GM21786 (cell line): Measurements from ENCODE around the gene MCL1.
"Not testable (repeated sequence)": the region's sequence is repeated elsewhere in the genome, so short reads cannot be mapped to it uniquely, and the experiment has no call there.

Source experiments
- ATAC-seq: cut with Tn5 transposase; IDR thresholded peaks from one replicate; pipeline ENCODE4 v1.9.1; 2021; ENCODE audit not compliant: unreplicated experiment

MCL1 gene

DNA sequence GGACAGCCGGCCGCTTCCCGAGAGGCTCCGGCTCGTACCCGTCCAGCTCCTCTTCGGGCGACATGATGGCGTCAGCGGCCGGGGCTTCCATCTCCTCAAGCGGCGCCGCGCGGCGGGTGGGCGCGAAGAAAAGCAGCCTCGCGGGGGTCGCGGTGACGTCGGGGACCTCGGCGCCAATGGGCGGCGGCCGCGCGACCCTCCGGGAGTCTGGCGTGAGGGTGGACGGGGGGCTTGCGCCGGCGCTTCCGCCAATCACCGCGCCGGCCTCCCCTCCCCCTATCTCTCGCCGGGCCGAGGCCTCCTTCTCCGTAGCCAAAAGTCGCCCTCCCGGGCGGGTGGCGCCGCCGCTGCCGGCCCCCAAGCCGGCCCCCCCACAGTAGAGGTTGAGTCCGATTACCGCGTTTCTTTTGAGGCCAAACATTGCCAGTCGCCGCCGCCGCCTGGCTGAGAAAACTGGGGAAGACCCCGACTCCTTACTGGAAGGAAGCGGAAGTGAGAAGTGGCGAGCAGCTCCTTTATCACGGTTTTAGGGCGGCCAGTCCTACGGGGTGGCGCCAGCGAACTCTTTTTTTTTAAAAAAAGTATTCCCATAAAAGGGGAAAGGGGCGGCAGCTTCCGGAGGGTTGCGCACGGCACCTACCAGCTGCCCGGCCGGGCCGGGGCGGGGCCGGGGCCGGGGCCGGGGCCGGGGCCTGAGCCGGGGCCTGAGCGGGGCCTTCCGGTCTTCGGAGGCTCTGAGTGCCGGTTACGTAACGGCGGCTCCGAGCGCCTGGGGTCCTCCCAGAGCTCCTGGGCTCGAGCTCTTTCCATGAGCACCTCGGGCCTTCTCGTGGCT is at the start of gene MCL1:
TSS of gene MCL1 (minus strand) at position 501 of the 835 bp plus-strand sequence. CDS start at position 421, 80 bp downstream.
- peak; percentile 93 for ATAC-seq

GRCh38 chr1:150628766-150629114 is 49.3 kb upstream of the MCL1 start:
- ATAC-seq, result no peak

GRCh38 chr1:150627826-150628410 is 48.5 kb upstream of the MCL1 start:
- no peak for ATAC-seq

DNA sequence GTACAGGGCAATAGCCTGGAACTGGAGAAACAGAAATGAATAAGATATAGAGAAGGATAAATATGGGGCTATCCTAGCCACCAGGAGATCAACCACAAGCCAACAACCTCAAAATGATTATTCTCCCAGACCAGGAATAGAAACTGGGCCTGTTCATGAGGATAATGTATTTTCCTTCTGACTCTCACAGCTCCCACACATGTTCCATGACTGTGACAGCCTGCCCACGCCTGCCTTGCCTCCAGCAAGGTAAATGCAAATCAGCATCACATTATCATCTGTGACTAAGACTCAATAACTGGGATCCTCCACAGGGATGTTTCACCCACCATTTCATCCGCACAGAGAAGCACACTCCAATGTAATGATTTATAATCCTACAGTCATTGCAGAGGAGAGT is 46.7 kb upstream of the MCL1 start:
- no peak for ATAC-seq

GRCh38 chr1:150624546-150624945 is 45.1 kb upstream of the MCL1 start:
- ATAC-seq, result not testable (repeated sequence)

DNA sequence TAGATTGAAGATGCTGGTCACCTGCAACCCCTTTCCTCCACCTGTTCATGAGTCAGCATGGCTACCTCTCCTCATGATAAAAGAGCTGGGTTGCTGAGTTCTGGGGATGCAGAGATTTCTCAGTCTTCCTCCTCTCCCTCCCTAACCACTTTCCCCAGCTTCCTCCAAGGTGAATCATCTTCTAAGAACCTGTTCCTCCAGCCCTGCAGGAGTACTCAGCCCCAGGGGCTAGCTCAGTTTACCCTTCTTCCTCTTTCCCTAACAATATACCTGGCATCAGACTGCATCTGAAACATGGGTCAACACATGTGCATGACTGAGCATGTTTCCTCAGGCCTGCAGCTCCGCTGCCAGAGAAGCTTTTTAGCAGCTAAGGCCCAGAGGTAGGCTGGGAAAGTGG is 44.7 kb upstream of the MCL1 start:
- ATAC-seq, result not testable (repeated sequence)

DNA sequence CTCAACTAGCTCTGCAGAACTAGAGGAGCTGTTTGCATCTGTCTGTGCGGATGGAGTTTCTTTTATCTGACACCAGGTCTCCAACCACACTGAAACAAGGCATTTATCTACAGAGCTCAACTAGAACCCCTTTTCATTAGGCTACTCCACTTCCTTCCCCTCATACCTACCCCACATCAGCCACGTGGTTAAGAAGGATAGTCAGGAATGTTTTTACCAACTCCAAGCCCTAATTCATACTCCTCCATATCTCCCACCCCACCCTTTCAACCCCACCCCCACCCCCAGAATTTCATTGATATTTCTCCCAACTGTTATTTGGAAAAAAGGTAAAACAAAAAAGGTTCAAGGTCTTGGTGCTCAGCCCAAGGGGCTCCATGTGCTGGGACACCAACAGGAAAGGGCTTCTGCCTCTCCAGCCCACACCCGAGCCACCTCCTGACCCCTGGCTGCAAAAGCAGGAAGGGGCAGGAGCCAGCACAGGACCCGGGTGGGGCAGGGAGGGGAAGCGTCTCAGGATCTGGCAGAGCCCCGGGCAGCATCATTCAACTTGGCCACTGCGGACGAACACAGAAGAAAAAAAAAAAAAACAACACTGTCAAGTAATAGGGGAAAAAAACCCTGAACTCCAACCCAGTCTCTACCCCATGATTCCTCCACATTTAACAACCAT is 43.0 kb upstream of the MCL1 start:
- no peak for ATAC-seq

DNA sequence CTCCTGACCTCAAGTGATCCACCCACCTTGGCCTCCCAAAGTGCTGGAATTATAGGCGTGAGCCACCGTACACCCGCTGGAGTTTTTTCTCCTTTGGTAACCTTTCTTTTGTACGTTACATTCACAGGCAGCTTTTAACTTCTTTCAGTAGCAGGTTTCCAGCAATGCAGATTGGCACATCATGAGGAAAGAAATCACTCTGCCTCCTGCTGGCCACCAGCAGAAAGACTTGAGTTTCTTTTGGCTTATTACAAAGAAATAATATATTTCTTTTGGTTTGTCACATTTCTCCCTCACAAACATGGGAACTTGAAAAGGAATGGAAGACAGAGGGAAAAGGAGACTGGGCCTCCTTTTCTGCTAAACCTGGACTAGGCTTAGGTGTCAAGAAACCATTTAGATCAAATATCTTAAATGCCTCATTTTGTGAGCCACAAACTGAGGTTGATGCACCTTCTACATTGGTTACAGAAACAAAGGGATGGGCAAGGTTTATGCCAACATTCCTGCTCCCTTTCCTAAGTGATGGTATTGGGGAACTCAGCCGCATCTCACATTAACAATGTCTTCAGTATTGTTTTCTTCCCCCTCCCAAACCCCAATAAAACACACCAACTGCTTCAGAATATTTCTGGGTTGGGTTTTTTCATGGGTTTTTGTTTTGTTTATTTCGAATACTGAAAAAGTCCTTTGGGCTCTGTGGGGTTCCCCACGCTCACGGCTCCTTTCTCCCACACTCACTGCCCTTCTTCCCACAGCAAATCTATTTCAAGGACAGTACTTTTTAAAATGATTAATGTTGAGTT is 42.3 kb upstream of the MCL1 start:
- no peak for ATAC-seq

GRCh38 chr1:150620919-150621318 is 41.5 kb upstream of the MCL1 start:
- ATAC-seq, result no peak

DNA sequence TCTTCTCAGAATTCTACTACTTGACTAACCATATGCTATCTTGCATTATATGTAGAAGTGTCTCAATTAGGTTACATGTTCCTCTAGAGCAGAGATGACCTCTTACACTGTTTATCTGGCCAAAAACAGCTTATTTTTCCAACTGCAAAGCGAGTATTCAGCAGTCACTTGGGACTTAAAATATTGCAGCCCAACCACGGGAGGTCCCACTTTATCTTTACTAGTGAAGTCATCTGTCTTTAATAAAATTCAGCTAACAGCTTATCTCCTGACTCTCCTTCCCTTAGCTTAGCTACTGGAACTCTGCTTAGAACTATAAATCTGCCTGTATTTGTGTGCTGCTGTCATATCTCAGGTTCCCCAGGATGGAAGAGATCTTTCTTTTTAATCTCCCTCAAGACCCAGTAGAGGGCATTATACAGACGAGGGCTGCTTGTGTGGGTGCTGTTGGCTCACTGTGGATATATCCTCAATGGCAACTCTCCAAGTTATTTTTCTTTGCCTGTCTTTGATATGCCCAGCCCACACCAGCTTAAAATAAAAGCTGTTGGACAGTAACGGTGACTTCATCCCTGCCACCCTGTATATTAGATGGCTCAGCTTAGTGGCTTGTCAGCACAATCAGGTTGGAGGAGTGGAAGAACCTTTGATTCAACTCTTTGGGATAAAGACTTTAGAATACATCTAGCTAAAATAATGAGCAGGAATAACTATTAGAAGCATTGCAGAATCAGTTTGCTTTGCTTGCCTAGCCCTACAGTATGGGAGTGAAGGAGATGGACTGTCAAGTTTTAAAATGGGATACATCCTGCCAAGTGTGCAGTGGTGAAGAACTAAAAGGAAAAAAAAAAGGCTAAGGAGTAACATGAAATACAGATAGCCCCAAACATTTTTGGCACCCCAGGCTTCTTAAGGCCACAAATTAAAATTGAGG is 40.4 kb upstream of the MCL1 start:
- ATAC-seq, result no peak

DNA sequence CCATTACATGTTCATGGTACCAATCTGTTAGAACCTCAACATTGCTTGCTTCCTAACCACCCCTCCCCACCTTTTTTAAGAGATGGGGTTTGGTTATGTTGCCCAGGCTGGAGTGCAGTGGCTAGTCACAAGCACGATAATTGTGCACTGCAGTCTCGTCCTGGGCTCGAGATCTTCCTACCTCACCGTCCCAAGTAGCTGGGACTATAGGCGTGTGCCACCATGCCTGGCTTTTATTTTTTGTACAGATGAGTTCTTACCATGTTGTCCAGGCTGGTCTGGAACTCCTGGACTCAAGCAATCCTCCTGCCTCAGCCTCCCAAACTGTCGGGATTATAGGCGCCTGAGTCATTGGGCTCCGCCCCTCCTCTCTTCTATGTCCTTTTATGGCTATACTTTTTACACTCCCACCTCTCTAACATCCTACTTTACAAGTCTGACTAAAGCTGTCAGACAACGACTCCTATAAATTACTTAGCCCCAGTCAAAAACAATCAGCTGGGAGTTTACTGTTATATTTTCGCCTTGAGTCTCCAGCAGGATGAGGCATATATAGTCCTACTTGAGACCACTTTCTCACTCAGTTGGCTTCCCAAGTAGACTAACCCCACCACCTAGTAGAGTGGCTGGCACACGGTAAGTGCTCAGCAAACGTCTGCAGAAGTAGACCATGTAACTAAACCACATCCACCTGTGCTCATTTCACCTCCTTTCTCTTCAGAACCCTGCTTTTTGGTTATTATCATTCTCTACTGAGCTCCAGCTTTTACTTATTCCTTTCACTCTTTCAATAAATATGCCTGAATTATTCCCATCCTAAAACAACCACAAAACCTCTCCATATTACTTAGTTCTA is 36.2 kb upstream of the MCL1 start:
- no peak for ATAC-seq

DNA sequence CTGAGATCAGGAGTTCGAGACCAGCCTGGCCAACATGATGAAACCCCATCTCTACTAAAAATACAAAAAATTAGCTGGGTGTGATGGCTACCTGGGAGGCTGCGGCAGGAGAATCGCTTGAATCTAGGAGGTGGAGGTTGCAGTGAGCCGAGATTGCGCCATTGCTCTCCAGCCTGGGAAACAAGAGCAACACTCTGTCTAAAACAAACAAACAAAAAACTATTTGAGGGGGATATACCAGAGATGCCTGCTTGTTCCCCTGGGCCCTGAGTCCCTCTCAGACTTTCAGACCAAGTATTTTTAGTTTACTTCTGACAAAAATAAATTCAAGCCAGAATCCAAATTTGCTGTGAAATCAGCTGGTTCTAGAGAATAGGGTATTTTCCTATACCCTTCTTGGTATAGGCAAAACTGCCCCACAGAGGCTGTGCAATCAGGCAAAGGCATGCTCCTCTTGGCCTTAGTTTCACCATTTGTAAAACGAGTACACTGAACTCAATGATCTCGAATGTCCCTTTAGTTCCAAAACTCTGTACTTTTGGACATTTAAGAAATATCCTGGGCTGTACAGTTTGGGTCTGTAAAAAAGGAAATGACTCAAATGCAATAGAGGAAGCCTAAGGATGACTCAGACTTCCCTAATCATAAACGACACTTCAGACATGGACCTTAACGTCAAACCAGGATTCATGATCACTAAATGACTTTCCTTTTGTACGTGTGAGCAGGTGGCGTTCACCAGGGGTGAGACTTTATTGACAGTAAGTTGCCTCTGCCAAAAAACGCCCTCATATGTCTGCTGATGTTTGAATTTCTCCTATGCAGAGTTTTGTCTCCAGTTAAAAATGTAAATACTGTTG is 33.9 kb upstream of the MCL1 start:
- peak; percentile 39 for ATAC-seq

GRCh38 chr1:150612014-150612345 is 32.6 kb upstream of the MCL1 start:
- ATAC-seq, result no peak

DNA sequence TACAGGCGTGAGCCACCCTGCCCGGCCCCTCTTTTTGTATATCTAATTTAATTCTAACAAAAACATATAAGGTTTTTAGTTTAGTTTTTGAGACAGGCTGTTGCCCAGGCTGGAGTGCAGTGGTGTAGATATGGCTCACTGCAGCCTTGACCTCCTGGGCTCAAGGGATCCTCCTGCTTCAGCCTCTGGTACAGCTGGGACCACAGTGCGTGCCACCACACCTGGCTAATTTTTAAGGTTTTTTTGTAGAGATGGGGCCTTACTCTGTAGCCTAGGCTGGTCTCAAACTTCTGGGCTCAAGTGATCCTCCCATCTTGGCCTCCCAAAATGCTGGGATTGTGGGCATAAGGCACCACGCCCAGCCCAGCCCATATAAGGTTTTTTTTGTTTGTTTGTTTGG is 31.2 kb upstream of the MCL1 start:
- ATAC-seq, result no peak

GRCh38 chr1:150609732-150610131 is 30.3 kb upstream of the MCL1 start:
- no peak for ATAC-seq

- ATAC-seq, result no peak
Observed at GRCh38 chr1:150606463-150607142, 27.2 kb upstream of the MCL1 start.

DNA sequence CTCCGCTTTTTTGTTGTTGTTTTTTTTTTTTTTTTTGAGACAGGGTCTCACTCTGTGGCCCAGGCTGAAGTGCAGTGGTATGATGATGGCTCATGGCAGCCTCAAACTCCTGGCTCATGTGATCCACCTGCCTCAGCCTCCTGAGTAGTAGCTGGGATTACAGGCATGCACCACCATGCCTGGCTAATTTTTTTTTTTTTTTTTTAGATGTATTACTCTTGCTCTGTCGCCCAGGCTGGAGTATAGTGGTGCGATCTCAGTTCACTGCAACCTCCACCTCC is 26.0 kb upstream of the MCL1 start:
- ATAC-seq, result not testable (repeated sequence)

DNA sequence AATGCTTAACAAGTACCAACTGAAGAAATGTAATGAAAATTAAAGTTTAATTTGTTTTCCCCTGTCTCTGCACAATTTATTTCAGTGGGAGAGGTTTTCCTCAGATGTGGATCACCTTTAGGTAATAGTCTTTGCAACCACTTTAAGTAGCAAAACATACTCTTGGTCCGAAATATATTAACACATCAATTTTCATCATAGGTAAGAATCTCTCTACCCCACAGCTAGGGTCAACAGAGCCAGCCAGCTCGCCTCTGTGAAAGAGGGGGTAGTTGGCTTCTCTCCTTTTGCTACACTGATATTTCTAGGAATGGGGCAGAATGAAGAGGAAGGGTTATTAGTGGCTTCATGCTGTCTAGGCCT is 24.8 kb upstream of the MCL1 start:
- no peak for ATAC-seq
